ENCODE measurements around the gene EMSY.
"Not testable (repeated sequence)": the region's sequence is repeated elsewhere in the genome, so short reads cannot be mapped to it uniquely, and the experiment has no call there.

The EMSY gene

DNA sequence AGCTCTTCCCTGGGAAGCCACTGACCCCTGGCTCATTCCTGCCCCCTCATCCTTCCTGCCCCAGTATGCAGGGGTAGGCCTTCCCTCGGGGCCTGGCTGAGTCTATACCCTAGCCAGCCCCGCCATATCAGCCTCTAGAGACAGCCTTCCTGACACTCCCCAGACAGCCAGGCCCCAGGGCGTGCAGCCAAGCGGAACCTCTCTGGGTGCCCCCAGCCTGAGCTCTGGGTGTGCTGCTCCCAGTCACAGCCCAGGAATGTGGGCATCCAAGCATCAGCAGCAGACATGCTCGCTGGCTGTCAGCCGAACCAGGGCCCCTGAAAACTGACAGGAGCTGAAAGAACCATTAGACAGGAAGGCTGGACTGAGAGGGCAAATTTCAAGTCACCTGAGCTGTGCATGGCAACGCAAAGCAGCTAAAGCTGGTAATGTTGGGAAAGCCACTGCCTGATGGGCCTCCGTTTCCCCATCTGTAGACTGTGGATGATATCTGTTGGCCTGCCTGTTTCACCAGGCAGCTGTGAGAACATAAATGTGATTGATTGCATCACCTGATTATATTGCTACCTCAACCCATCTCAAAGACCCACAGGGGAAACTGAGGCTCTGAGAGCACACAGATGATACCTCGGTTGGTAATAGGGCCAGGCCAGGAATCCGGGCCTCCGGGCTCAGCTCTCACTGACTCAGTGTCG, 132.6 kb downstream of the EMSY start:
- DNase-seq, result no peak

DNA sequence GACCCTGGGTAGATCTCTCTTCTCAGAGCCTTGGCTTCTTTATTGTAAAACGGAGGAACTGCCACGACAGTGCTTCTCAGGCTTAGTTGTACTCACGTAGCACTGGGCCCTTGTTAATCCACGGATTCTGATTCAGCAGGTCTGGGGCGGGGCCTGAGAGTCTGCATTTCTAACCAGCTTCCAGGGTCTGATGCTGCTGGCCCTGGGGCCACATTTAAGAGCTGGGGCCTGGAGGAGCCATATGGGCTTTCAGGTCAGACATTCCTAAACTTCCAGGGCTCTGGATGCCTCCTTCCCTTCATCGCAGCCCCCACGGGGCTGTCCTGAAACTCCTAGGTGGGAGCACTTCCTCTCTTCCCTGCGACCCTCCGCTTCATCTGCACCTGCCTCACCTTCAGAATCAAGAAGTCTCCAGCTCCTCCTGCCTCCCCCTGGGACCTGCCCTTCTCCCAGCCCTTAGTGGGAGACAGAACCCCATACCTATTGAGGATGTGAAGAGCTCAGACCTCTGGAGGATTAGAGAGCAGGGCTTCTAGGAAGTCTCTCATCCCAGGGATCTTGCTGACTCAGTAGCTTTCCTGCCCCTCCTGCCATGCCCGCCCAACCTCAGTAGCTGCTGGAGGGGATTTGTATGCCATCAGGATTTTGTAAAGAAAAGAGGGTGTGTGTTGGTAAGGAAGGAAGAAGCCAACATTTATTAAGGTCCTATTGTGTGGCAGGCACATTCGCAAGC, 133.3 kb downstream of the EMSY start:
- DNase-seq, result no peak

DNA sequence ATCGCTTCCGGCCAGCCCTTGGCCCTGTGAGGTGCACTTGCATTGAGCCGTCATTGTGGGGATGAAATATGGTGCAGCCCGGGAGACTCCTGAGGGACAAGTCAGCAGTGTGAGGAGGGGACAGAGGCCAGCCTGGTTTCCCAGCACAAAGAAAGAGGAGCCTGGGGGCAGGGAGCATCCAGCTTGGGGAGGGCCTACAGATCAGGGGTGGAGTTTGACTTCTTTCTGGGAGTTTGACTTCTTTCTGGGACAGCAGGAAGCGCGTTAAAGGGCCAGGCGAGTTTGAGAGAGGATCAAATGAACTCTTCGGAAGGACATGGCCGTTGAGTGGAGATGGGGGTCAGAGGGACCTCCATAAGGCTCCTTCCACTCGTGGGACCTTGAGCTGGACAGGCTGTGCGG, 133.8 kb downstream of the EMSY start:
- DNase-seq, result no peak

DNA sequence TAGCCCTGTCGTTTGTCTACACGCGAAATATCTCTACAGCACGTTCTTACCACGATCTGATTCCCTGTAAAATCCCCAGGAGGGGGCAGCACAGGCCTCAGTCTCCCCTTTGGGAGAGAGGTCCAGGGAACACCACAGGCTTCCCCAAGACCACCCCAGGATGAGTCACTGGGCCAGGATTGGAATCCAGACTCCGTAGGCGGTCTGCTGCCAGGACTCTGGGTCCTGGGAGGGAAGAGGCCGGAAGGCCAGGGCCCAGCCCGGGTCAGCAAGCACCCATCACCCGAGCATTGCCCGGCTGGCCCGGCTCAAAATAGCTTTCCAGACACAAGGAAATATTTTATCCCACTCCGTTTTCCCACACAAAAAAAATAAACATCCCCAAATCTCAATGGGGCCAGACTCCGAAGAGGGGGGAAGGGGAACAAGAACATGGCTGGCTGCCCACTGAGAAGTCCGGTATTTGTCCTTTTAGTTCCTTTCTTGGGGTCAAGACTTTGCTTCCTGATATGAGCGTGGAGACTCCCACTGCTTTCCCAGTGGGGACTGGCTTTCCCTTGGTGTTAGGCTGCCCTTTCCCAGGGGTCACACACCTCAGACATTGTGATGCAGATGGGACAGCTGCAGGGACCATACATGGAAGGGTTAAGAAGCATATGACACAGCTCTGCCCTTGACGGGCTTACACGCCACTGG, 134.4 kb downstream of the EMSY start:
- DNase-seq, result no peak

DNA sequence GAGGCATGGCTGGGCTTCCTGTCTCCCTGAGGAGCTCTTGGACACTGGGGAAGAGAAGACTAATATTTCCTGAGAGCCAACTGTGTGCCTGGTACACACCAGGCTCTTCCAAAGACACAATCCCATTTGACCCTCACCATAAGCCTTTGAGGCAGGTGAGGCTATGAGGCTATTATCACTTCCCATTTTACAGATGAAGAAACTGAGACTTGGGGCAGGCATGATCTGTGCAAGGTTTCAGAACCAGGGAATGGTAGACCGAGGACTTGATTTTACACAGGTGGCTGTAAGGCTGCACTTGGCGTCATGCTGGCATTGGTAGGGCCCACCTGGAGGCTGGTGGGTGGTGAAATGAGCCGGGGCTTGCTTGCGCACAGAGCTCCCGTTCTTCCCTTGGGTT, 134.9 kb downstream of the EMSY start:
- no peak for DNase-seq

DNA sequence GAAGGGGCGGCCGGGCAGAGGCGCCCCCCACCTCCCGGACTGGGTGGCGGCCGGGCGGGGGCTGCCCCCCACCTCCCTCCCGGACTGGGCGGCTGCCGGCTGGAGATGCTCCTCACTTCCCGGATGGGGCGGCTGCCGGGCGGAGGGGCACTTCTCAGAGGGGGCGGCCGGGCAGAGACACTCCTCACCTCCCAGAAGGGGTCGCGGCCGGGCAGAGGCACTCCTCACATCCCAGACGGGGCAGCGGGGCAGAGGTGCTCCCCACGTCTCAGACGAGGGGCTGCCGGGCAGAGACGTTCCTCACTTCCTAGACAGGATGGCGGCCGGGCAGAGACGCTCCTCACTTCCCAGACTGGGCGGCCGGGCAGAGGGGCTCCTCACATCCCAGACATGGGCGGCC, 137.7 kb downstream of the EMSY start:
- not testable (repeated sequence) for DNase-seq

DNA sequence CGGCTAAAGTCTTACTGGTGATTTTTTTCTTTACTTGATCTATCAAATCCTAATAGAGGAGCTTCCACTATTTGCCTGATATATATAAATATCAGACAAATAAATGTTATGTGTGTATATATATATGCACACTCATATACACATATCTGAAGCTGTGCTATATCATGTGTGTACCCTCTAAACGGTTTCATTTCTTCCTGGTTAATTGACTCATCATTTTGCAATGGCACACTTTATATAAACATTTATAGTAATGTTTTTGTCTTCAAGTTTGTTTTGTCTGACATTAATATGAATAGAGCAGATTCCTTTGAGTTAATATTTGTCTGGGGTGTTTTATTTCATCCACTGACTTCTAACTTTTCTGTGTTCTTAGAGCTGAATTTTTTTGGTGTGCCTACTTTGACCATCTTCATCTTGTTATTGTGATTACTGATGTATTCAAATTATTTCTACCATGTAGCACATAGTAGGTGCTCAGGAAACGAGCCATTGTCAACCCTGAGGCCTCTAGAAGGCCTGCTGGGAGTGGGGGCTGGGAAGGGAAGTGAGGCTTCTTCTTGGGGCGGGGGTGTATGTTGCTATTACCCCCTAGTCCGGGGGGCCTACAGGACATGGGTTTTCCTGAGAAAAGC, 143.1 kb downstream of the EMSY start:
- DNase-seq, result no peak

DNA sequence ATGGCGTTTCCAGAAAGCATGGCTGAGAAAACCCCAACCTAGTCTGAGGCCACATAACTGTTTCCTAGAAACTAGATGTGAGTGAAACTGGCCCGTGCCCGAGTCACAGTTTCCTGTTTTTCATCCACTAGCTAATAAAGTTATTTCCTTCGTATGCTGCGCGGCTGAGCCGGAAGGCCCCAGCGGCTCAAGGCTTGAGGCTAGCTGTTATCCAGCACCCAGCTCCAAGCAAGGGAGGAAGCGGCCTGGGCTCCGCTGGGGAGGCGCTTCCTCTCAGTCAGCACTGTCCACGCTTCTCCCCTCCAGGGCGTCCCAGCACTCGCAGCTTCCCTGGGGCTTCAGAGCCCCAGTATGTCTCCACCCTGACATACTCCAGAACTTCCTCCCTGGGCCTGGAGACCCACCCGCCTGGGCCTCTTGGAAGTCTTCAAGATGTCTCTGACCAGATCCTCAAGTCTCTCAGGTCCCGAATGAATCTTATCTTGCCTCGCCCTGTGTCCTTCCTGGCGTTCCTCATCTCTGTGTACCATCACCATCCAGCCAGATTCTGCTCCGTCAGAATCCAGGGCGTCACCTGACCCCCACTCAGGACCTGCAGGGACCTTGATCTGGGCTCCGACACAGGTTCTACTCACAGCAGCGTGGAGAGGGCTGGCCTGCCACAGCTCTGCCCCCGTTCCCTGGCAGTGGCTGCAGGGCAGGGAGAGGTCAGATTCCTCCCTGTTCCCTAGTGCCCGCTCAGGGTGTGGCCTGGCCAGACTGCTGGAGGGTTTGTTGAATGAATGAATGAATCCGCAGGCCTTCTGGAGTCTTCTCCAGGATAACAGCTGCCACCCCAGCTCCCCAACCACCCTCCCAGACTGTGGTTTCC, 143.9 kb downstream of the EMSY start:
- DNase-seq, result no peak

DNA sequence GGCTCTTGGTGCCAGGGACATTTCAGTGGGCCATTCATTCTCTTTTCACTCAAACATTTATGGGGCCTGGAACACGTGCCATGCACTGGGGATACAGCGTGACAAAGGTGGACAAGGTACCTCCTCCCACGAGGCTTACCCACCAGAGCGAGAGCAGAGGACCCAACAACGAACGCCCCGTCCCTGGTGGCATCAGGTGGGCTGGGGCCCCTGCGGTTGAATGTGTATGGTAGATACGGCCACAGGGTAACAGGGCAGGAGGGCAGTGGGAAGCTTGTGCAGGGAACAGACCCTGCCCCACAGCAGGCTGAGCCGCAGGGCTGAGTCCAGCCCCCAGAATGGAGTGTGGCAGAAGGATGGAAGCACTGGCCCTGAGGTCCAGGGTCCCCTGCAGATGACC, 144.7 kb downstream of the EMSY start:
- DNase-seq, result no peak

DNA sequence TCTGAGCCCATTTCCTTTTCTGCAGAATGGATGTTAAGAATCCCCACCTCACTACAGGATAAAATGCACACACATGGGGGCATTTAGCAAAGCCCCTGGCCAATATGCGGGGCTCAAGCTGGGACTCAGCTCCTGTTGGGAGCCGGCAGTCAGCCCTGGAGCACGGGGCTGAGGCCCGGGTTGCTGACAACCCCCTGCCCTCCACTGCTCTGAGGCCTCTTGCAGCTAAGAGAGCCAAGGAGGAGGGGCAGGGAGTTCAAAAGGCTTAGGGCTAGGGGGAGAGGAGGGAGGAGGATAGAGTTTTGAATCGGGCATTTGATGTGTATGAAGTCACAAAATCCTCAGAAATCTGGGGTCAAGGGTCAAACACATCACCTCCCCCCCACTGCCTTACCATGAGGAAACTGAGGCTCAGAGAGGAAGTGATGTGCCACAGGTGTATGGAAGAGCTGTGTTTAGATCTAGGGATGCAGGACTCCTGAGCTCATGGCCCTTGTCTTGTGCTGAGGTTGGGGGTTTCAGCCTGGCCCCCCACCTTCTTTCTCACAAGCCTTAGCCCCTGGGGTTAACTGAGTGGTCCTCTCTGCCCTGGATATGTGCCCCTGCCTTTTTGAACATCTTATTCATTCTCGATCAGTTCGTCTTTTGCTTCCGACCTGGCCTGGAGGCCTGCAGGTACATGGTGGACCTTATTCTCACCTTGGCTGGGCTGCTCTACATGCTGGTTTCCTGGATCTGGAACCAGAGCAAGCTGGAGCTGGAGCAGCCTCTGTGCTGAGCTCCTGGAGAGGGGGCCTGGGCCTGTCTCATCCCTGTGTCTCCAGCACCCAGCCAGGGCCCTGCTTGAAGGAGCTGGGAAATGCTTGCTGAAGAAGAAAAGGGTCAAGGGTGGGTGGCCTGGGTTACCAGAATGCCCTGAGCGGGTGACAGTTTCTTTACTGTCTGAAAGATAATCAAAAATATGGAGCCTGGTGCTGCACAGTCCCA, 145.4 kb downstream of the EMSY start:
- DNase-seq, result no peak

DNA sequence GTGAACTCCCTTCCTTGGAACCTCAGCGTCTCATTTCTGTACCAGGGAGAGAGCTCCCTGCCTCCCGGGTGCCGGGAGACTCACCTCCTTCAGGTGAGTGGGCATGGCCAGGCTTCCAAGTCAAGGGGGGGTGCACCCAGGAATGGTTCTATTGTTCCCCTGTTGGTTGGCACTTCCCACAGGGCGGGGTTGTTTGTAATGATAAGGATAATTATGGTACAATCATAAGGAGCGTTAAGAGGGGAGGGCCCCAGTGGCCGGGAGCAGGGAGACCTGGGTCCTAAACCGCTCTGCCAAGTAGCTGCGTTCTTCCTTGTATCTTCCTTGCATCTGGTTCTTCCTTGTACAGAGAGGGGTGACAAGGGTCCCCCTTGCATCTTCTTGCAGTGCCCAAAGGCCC, 146.6 kb downstream of the EMSY start:
- DNase-seq, result no peak

DNA sequence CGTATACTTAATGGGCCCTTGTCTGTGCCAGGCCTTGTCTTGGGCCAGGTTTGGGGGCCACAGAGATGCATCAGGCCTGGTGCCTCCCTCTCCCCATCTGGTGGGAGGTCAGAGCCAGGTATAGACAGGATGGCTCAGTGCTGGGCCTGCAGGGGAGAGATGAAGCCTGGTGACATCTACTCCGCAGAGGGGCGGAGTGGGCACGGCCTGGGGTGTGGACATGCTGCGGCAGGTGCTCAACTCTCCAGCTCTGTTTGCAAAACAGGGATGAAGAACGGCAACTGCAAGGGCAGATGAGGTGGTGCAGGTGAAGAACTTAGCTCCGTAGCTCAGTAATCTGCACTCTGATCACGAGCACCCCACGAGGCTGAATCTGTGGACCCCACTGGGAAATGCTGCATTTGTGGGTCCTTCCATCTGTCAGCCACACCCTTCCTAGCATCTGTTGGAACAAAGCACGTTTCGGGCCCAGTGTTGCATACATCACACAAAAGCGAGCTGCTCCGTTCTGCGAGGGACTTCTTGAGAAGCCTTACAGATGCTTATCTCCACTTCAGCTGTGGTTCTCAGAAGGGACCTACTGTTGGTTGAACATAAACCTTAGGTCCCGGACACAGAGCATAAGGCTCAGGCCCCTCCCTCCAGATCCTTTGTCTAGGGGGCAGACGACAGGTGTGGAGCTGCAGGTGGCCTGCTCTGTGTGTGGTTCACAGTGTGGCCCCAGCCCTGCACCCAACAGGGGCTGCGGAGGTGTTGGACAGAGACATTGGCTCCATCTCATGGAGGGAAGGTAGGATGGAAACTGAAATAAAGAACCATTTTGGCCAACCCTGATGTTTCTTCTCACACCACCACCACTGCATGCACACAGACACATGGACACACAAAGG, 147.5 kb downstream of the EMSY start:
- DNase-seq, result no peak

DNA sequence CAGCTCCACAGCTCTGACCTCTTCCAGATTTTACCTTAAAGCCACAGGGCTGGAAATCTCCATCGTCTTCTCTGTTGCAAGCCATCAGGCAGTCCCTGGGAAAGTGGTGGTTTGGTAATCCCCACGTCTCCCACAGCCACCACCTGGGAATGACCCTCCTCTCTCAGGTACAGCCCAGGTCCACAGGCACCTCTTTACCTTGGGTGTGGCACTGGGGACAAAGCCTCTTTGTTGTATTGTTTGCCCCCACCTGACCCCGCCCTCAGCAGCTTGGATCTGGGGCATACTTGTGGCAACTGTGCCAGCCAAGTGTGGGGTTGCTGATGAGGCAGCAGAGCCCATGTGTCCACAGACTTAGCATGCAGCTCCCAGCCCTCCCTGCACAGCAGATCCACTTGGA, 148.1 kb downstream of the EMSY start:
- no peak for DNase-seq

DNA sequence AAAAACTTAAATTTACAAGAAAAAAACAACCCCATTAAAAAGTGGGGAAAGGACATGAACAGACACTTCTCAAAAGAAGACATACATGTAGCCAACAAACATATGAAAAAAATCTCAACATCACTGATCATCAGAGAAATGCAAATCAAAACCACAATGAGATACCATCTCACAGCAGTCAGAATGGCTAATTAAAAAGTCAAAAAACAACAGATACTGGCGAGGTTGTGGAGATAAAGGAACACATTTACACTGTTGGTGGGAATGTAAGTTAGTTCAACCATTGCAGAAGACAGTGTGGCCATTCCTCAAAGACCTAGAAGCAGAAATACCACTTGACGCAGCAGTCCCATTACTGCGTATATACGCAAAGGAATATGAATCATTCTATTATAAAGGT, 150.3 kb downstream of the EMSY start:
- DNase-seq, result not testable (repeated sequence)

DNA sequence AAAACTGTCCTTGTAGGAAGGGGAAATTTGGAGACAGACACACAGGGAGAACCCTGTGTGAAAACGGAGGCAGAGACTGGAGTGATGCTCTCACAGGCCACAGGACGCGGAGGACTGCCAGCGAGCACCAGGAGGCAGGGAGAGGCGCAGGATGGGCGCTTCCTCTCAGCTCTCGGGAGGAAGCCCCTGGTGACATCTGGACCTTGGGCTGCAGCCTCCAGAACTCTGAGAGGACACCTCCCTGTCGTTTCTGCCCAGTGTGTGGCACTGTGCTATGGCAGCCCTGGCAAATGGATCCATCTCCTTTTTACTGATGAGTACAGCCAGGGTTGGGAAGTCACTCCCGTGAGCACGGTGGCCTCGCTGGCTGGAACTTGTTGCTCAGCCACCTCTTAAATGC, 151.8 kb downstream of the EMSY start:
- no peak for DNase-seq

DNA sequence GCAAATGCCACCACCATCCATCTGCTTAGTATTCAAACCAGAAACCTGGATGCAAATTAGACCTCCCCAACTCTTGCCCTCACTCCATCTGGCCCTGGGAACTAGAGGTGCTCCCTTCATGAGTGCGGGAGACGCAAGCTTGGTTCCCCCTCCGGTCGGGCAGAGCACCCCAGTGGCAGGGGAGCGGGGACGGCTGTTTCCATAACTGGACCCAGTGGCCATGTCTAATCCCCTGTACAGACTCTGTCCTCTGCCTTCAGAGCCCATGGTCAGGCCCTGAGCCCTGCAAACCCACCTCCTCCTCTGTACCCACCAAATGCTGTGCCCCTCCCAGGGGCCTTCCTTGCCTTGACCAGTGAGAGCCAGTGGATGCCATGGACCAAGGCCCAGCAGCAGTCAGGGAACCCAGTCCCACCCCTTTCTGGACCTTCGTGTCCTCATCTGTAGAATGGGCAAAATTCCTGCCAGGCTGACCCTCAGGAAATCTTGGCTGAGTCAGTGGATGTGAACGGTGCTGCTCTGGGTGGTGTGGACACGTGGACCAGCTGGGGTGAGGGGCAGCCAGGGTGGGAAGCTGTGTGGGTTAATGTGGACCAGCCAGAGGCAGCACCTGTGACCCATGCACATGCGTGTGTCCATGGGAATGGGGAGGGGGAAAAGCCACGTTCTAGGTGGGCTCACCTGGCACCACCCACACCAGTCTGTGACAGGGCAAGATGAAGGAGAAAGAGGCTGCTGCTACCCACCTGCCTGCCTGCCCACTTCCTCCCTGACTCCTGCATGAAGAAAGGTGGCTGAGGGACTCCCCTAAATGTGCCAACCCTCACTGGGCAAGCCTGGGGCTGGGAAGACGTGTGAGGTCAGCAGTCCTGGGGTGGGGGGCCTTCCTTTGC, 153.0 kb downstream of the EMSY start:
- no peak for DNase-seq

DNA sequence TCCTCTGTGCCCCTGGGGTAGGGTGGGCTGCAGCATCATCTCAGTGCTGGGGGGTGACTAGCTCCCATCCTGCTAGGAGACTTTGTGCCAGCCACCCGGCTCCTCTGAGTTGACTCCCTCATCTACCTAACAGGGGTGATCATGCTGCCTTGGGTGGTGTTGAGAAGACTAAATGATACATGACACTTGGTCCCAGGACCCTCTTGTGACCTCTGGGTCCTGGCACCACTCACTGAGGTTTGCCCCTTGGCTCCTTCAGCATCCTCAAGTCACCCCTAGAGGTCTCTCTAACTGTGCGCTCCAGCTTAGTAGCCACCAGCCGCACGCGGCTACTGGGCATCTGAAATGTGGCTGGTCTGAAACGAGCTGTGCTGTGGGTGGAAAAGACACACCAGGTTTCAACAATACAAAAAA, 153.6 kb downstream of the EMSY start:
- no peak for DNase-seq

DNA sequence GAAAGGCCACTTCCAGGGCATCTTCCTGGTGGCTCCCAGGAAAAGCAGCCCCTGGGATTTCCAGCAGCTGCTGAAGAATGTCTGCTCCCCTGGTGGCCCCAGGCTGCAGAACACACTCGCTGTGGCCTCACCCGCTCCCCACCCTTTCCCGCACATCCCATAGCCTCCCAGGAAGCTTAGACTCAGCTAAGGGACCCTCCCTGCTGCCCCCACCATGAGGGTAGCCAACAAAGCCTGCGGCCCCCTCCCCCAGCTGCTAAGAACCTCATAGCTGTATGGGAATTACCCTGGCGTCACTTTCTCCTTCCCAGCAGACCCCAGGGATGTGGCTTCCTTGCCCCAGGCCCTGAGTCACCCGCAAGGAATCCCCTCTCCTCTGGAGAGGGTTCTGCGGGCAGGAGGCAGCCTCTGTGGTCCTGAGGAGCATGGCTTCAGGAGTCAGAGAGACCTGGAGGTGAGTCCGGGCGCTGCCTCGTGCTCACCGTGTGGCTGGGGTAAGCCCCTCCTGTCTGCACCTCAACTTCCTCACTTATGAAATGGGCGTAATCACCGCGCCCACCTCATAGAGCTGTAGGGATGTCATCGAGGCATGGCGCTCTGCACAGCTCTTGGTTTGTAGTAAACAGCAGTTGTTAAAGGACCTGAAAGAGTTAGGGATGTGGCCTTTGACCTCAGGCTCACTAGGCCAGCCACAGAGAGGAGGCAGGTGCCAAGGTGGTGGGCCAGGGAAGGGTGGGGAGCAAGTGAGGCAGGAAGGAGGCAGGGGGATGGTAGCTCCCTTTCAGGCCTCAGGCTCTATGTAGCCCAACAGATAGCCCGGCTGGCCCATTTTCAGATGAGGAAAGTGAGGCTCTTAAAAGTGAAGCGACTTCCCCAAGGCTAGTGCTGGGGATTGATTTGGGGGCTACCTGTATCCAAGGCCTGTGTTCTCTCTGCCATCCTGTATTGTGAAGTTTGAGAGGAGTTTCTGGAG, 154.5 kb downstream of the EMSY start:
- no peak for DNase-seq

Data from NCI-H1436 treated with DMSO at 0.1 percent for 48 hours (cell line).